Measurements from ENCODE around the gene SHISA9. TPM values are rescaled to one million over a fixed set of nuclear protein-coding genes. Genes with fewer than 3 reads are reported as not detected.

SHISA9 gene
- total and polyA plus RNA-seq, 2 of the 4 experiments (the other 2 are of a cell fraction), result under 0.01 TPM; not detected in 1

GRCh38 chr16:13150181-13150885, 248.9 kb downstream of the SHISA9 start:
- H4K20me1 ChIP-seq (ENCODE audit: insufficient read depth, low read length), result no peaks in the 10 kb centered on the region
- dilution Hi-C loops (cut with HindIII; ENCODE audit: low sequenced_read_pairs, unreplicated experiment), result no loop called here
- no peaks in the 10 kb centered on the region for H3K79me1 ChIP-seq (ENCODE audit: low read depth in 1 of 2, low read length in 2 of 2)
- peaks cover 17% of the 10 kb centered on the region for H3K9me3 ChIP-seq (ENCODE audit: control insufficient read depth, insufficient read depth, low read length)
- H3K18ac ChIP-seq (ENCODE audit: low read depth, low read length), result no peak overlapping the region
- no peak overlapping the region for H3K56ac ChIP-seq (ENCODE audit: extremely low read depth, insufficient read depth, low read length)
- POLR2A ChIA-PET (ENCODE audit: unreplicated experiment), result no interaction called here
- intact Hi-C loops (cut with micrococcal nuclease), result no loop called here
- no peak overlapping the region for H3K14ac ChIP-seq (replicated peaks; ENCODE audit: low read depth, low read length)
- no peak overlapping the region for H2BK15ac ChIP-seq (ENCODE audit: low read depth, low read length)
- 14% methylated on average over 1 of the region's 4 CpGs; no CpG with 5 or more reads in 1 of the 2 experiments for WGBS, 2 experiments (ENCODE audit: extremely low coverage in 2 of 2, insufficient read length in 1 of 2)
- H3K4me1 ChIP-seq (ENCODE audit: control insufficient read depth, insufficient read depth, low read length), result no peaks in the 10 kb centered on the region
- no peaks in the 10 kb centered on the region for H3K27me3 ChIP-seq (ENCODE audit: control insufficient read depth, insufficient read depth, low read length)
- H3K9me1 ChIP-seq (ENCODE audit: insufficient read depth, low read length), result no peaks in the 10 kb centered on the region
- no peak overlapping the region for H2AK9ac ChIP-seq (replicated peaks; ENCODE audit: low read depth, low read length, poor library complexity)
- H2AK5ac ChIP-seq (ENCODE audit: low read depth, low read length), result no peak overlapping the region
- no peak overlapping the region for H2BK20ac ChIP-seq (ENCODE audit: low read depth, low read length)
- H3K9ac ChIP-seq (ENCODE audit: low read depth, low read length), result no peak overlapping the region
- H2BK120ac ChIP-seq (ENCODE audit: low read depth, low read length), result no peak overlapping the region
- no peak for ATAC-seq (ENCODE audit: low read depth)
- H4K5ac ChIP-seq (ENCODE audit: low read depth, low read length), result no peak overlapping the region
- H3K4me2 ChIP-seq (ENCODE audit: low read depth, low read length), result no peak overlapping the region
- no peak overlapping the region for H4K8ac ChIP-seq (ENCODE audit: low read depth in 2 of 2, low read length in 2 of 2)
- DNase-seq, result no peak
- TF ChIP-seq CHD1 (IDR thresholded peaks at IDR 0.05; ENCODE audit: low read depth, low read length) (no peak), MXI1 (IDR thresholded peaks at IDR 0.05; ENCODE audit: borderline replicate concordance, low read depth, low read length) (no peak), FOS (IDR thresholded peaks at IDR 0.05; ENCODE audit: low read depth, low read length) (no peak), RFX5 (IDR thresholded peaks at IDR 0.05; ENCODE audit: low read depth, low read length) (no peak), RCOR1 (IDR thresholded peaks at IDR 0.05; ENCODE audit: insufficient replicate concordance, low read length) (no peak), MAFK (IDR thresholded peaks at IDR 0.05; ENCODE audit: low read depth, low read length) (no peak), RAD21 (IDR thresholded peaks at IDR 0.05; ENCODE audit: low read length) (no peak), ELK1 (IDR thresholded peaks at IDR 0.05; ENCODE audit: borderline replicate concordance, low read depth, low read length) (no peak), MAZ (IDR thresholded peaks at IDR 0.05; ENCODE audit: borderline replicate concordance, low read depth, low read length) (no peak)
- TF ChIP-seq, protein P1, sequence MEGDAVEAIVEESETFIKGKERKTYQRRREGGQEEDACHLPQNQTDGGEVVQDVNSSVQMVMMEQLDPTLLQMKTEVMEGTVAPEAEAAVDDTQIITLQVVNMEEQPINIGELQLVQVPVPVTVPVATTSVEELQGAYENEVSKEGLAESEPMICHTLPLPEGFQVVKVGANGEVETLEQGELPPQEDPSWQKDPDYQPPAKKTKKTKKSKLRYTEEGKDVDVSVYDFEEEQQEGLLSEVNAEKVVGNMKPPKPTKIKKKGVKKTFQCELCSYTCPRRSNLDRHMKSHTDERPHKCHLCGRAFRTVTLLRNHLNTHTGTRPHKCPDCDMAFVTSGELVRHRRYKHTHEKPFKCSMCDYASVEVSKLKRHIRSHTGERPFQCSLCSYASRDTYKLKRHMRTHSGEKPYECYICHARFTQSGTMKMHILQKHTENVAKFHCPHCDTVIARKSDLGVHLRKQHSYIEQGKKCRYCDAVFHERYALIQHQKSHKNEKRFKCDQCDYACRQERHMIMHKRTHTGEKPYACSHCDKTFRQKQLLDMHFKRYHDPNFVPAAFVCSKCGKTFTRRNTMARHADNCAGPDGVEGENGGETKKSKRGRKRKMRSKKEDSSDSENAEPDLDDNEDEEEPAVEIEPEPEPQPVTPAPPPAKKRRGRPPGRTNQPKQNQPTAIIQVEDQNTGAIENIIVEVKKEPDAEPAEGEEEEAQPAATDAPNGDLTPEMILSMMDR (conservative IDR thresholded peaks at IDR 0.05; ENCODE audit: low read depth, low read length), result no peak
- TF ChIP-seq, protein P2, sequence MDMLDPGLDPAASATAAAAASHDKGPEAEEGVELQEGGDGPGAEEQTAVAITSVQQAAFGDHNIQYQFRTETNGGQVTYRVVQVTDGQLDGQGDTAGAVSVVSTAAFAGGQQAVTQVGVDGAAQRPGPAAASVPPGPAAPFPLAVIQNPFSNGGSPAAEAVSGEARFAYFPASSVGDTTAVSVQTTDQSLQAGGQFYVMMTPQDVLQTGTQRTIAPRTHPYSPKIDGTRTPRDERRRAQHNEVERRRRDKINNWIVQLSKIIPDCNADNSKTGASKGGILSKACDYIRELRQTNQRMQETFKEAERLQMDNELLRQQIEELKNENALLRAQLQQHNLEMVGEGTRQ (IDR thresholded peaks at IDR 0.05; ENCODE audit: low read depth, low read length), result no peak
- no peak overlapping the region for H2BK5ac ChIP-seq (ENCODE audit: low read depth, low read length, poor library complexity, severe bottlenecking)
- H3K4me3 ChIP-seq (ENCODE audit: insufficient read depth, low read depth, low read length), result no peak overlapping the region
- no TSS peak for BruUV-seq (replicated peaks)
- no peaks in the 10 kb centered on the region for H3K36me3 ChIP-seq (ENCODE audit: control insufficient read depth, insufficient read depth, low read length)
- H3K27ac ChIP-seq (ENCODE audit: insufficient read depth, low read length), result no peak overlapping the region
- no peak overlapping the region for H2AFZ ChIP-seq (replicated peaks; ENCODE audit: low read length, poor library complexity)
- H3K4ac ChIP-seq (ENCODE audit: low read depth, low read length), result no peak overlapping the region
- in situ Hi-C loops (cut with MboI; ENCODE audit: low sequenced_read_pairs), result no loop called here
- CTCF ChIA-PET, result no interaction called here
- no peak overlapping the region for H3K23ac ChIP-seq (ENCODE audit: low read depth, low read length)
- no peak overlapping the region for H4K91ac ChIP-seq (ENCODE audit: insufficient read depth, low read depth, low read length)
